HCT116 (cell line): ENCODE data around the gene GTF3C5. TPM values are rescaled to one million over a fixed set of nuclear protein-coding genes. Genes with fewer than 3 reads are reported as not detected.

Experiments
- ATAC-seq: fragments of 200-7000 bp; cut with Tn5 transposase; 2 replicates; pipeline ENCODE4 v1.9.1; 2020; ENCODE audit warnings: mild to moderate bottlenecking, moderate library complexity
- BruUV-seq: library from RNA; stranded (reverse); fragments of 400-500 nt; replicated peaks from 2 replicates; lab custom pipeline; 2021; lab: Mats Ljungman, UMichigan
- CTCF ChIA-PET: fragments of 300-600 bp; sonication (Branson Sonifier 250); formaldehyde crosslinking; loops from one replicate; lab custom pipeline; 2021; ENCODE audit warnings: antibody characterized with exemption; lab: Charles Lee
- POLR2A ChIA-PET: fragments of 300-600, 350-600 bp; sonication (Branson Sonifier 250); formaldehyde crosslinking; loops from one replicate; lab custom pipeline; 2021; ENCODE audit warnings: antibody characterized with exemption; lab: Charles Lee
- RAD21 ChIA-PET, 2 experiments: fragments of 300-600 bp; sonication (Branson Sonifier 250); formaldehyde crosslinking; loops; one replicate each; lab custom pipeline; 2023; ENCODE audit warnings: low total read pairs in 2 of 2; ENCODE audit not compliant: uncharacterized antibody in 2 of 2, unreplicated experiment in 2 of 2, low non-redundant PET in 1 of 2; lab: Charles Lee
- DNase-seq: peaks from one replicate; pipeline ENCODE4 v3.0.0-alpha.2; 2010; ENCODE audit warnings: low read depth, low spot score
- H2AFZ ChIP-seq: fragments of 200-600 bp; shearing (Covaris generic), sonication (generic); 2 replicates; pipeline ENCODE4 v1.6.1; 2017; ENCODE audit warnings: low read depth, mixed run types, mixed read lengths, antibody characterized with exemption, low read length; ENCODE audit not compliant: poor library complexity, severe bottlenecking
- H3K27ac ChIP-seq: 2 replicates; pipeline ENCODE4 v1.5.1; 2012; ENCODE audit warnings: low read depth, low read length
- H3K27me3 ChIP-seq: fragments of 200-600 bp; sonication (generic); 2 replicates; pipeline ENCODE4 v1.6.1; 2016; ENCODE audit warnings: mixed run types, low read length, mixed read lengths; ENCODE audit not compliant: insufficient read depth
- H3K36me3 ChIP-seq, 2 experiments: fragments of 200-500 bp in 1 of 2; fragments of 200-600 bp in 1 of 2; sonication (Bioruptor generic) in 1 of 2; sonication (generic) in 1 of 2; 2 replicates each; pipeline versions ENCODE4 v1.5.1 to v1.6.1; 2014 to 2016; ENCODE audit warnings: low read length in 2 of 2, inconsistent platforms in 1 of 2, mixed read lengths in 1 of 2, mixed run types in 1 of 2; ENCODE audit not compliant: insufficient read depth in 2 of 2, control insufficient read depth in 1 of 2
- H3K4me1 ChIP-seq, 2 experiments: fragments of 200-600 bp in 1 of 2; sonication (generic) in 1 of 2; 2 replicates each; pipeline versions ENCODE4 v1.5.1 to v1.6.1; 2012 to 2017; ENCODE audit warnings: low read length in 2 of 2, inconsistent platforms in 1 of 2, mild to moderate bottlenecking in 1 of 2, mixed read lengths in 1 of 2, mixed run types in 1 of 2, moderate library complexity in 1 of 2; ENCODE audit not compliant: insufficient read depth in 2 of 2, control insufficient read depth in 1 of 2
- H3K4me2 ChIP-seq: fragments of 200-600 bp; sonication (generic); 2 replicates; pipeline ENCODE4 v1.6.1; 2017; ENCODE audit warnings: mixed run types, low read length, mixed read lengths
- H3K4me3 ChIP-seq, 2 experiments: fragments of 200-600 bp in 1 of 2; sonication (generic) in 1 of 2; replicated peaks in 1 of 2; 2 replicates each; pipeline ENCODE4 v1.5.1; 2011 to 2016; ENCODE audit warnings: low read length in 2 of 2, control low read depth in 1 of 2, low read depth in 1 of 2, mild to moderate bottlenecking in 1 of 2, mixed read lengths in 1 of 2, mixed run types in 1 of 2
- H3K79me2 ChIP-seq: fragments of 200-600 bp; sonication (generic); 2 replicates; pipeline ENCODE4 v1.6.1; 2017; ENCODE audit warnings: mild to moderate bottlenecking, mixed run types, low read length, moderate library complexity, mixed read lengths; ENCODE audit not compliant: insufficient read depth
- H3K9ac ChIP-seq: fragments of 200-600 bp; sonication (generic); 2 replicates; pipeline ENCODE4 v1.6.1; 2016; ENCODE audit warnings: low read length, mixed read lengths
- H3K9me2 ChIP-seq: fragments of 200-600 bp; sonication (generic), shearing (Covaris generic); 2 replicates; pipeline ENCODE4 v1.6.1; 2017; ENCODE audit warnings: mixed run types, mild to moderate bottlenecking, moderate library complexity; ENCODE audit not compliant: insufficient read depth
- H3K9me3 ChIP-seq, 2 experiments: fragments of 200-500 bp in 1 of 2; fragments of 200-600 bp in 1 of 2; sonication (Bioruptor generic) in 1 of 2; sonication (generic) in 1 of 2; 2 replicates each; pipeline ENCODE4 v1.6.1; 2014 to 2017; ENCODE audit warnings: low read length in 2 of 2, mixed read lengths in 2 of 2, inconsistent platforms in 1 of 2, low read depth in 1 of 2, mild to moderate bottlenecking in 1 of 2, mixed run types in 1 of 2, moderate library complexity in 1 of 2; ENCODE audit not compliant: control insufficient read depth in 1 of 2, insufficient read depth in 1 of 2
- H4K20me1 ChIP-seq: fragments of 200-600 bp; sonication (generic), shearing (Covaris generic); 2 replicates; pipeline ENCODE4 v1.6.1; 2017; ENCODE audit warnings: mixed run types, mild to moderate bottlenecking, moderate library complexity; ENCODE audit not compliant: insufficient read depth
- CBX3 ChIP-seq: IDR thresholded peaks from 2 replicates; pipeline ENCODE4 v1.6.1; 2012; ENCODE audit warnings: low read depth
- ELF1 ChIP-seq: IDR thresholded peaks from 2 replicates; pipeline ENCODE4 v1.6.1; 2012; ENCODE audit warnings: low read depth, borderline replicate concordance
- EZH2 ChIP-seq: fragments of 200-600 bp; sonication (generic); IDR thresholded peaks from 2 replicates; pipeline ENCODE4 v1.6.1; 2017; ENCODE audit warnings: antibody characterized with exemption, mixed run types
- EZH2phosphoT487 ChIP-seq: fragments of 200-600 bp; IDR thresholded peaks from 2 replicates; pipeline ENCODE4 v1.6.1; 2018; ENCODE audit warnings: antibody characterized with exemption, borderline replicate concordance
- FOSL1 ChIP-seq: IDR thresholded peaks from 2 replicates; pipeline ENCODE4 v1.6.1; 2012; ENCODE audit warnings: low read depth
- JUND ChIP-seq: IDR thresholded peaks from 2 replicates; pipeline ENCODE4 v1.6.1; 2012
- POLR2A ChIP-seq: IDR thresholded peaks from 2 replicates; pipeline ENCODE4 v1.7.0; 2011; ENCODE audit warnings: borderline replicate concordance; ENCODE audit not compliant: insufficient read depth, insufficient read length; ENCODE audit errors: extremely low read depth
- POLR2AphosphoS5 ChIP-seq: IDR thresholded peaks from 2 replicates; pipeline ENCODE4 v1.6.1; 2011; ENCODE audit warnings: mild to moderate bottlenecking, low read depth, low read length, moderate library complexity
- RAD21 ChIP-seq: IDR thresholded peaks from 2 replicates; pipeline ENCODE4 v1.6.1; 2012; ENCODE audit warnings: low read depth, mild to moderate bottlenecking
- SIN3A ChIP-seq: IDR thresholded peaks from 2 replicates; pipeline ENCODE4 v1.6.1; 2012; ENCODE audit warnings: low read depth
- SP1 ChIP-seq: IDR thresholded peaks from 2 replicates; pipeline ENCODE4 v1.6.1; 2012; ENCODE audit warnings: low read depth
- SRF ChIP-seq: IDR thresholded peaks from 2 replicates; pipeline ENCODE4 v1.6.1; 2012; ENCODE audit warnings: low read depth
- YY1 ChIP-seq: IDR thresholded peaks from 2 replicates; pipeline ENCODE4 v1.6.1; 2011; ENCODE audit warnings: low read length, low read depth, moderate library complexity, mild to moderate bottlenecking; ENCODE audit not compliant: insufficient replicate concordance; ENCODE audit errors: extremely low read depth
- ZFX ChIP-seq: fragments of 450-650 bp; IDR thresholded peaks from 2 replicates; pipeline ENCODE4 v1.6.1; 2017
- intact Hi-C: fragments of 100-400 bp; cut with micrococcal nuclease; formaldehyde crosslinking; loops from 2 replicates; pipeline ENCODE4 v1.10.0; 2022
- total RNA-seq: library from RNA; stranded (reverse); gene quantifications from one replicate; pipeline ENCODE4 v1.2.1, GENCODE V29; 2021; ENCODE audit not compliant: unreplicated experiment
- TF ChIP-seq, protein P1 (sequence below), 3 experiments: fragments of 200-600 bp in 1 of 3; sonication (generic) in 1 of 3; IDR thresholded peaks in 2 of 3; conservative IDR thresholded peaks in 1 of 3; 2 replicates each; pipeline ENCODE4 v1.5.1; 2012 to 2017; ENCODE audit warnings: low read depth in 2 of 3, low read length in 2 of 3, antibody characterized with exemption in 1 of 3, borderline replicate concordance in 1 of 3, control low read depth in 1 of 3, mild to moderate bottlenecking in 1 of 3, mixed read lengths in 1 of 3, mixed run types in 1 of 3, moderate library complexity in 1 of 3; ENCODE audit not compliant: insufficient read depth in 1 of 3
- TF ChIP-seq, protein P2 (sequence below): IDR thresholded peaks from 2 replicates; pipeline ENCODE4 v1.6.1; 2011; ENCODE audit warnings: mild to moderate bottlenecking, low read length, moderate library complexity; ENCODE audit not compliant: insufficient replicate concordance; ENCODE audit errors: extremely low read depth
- TF ChIP-seq, protein P3 (sequence below): IDR thresholded peaks from 2 replicates; pipeline ENCODE4 v1.6.1; 2012

GTF3C5 gene
- total RNA-seq, 1 experiment from 2014 or later: 95.1 TPM

DNA sequence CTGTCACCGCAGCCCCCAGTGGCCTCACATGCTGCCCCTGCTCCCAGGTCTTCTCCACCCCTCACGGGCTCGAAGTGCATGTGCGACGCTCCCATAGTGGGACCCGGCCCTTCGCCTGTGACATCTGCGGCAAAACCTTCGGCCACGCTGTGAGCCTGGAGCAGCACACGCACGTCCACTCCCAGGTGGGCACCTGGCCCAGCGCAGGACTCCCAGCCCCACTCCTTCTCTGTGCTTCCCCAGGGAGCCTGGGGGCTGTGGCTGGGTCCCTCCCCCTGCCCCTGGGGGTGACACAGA lies 41.8 kb upstream of the GTF3C5 start:
- RAD21 ChIA-PET: no interaction called here
- Histone ChIP-seq H3K27me3 (peaks cover 7% of the 10 kb centered on the region; the same call in 1 of the 2 replicates), H3K4me3 (no peak overlapping the region)
- no peak for TF ChIP-seq JUND
- TF ChIP-seq EZH2: no peak
- TF ChIP-seq EZH2phosphoT487: no peak
- TF ChIP-seq POLR2A: no peak
- TF ChIP-seq ZFX: no peak
- TF ChIP-seq SIN3A: no peak
- TF ChIP-seq FOSL1: no peak
- no peak for TF ChIP-seq SRF
- no peak for TF ChIP-seq YY1
- TF ChIP-seq SP1: no peak
- no peak for TF ChIP-seq POLR2AphosphoS5
- TF ChIP-seq, protein P1, sequence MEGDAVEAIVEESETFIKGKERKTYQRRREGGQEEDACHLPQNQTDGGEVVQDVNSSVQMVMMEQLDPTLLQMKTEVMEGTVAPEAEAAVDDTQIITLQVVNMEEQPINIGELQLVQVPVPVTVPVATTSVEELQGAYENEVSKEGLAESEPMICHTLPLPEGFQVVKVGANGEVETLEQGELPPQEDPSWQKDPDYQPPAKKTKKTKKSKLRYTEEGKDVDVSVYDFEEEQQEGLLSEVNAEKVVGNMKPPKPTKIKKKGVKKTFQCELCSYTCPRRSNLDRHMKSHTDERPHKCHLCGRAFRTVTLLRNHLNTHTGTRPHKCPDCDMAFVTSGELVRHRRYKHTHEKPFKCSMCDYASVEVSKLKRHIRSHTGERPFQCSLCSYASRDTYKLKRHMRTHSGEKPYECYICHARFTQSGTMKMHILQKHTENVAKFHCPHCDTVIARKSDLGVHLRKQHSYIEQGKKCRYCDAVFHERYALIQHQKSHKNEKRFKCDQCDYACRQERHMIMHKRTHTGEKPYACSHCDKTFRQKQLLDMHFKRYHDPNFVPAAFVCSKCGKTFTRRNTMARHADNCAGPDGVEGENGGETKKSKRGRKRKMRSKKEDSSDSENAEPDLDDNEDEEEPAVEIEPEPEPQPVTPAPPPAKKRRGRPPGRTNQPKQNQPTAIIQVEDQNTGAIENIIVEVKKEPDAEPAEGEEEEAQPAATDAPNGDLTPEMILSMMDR (IDR thresholded peaks at IDR 0.05 in 2 of 3, conservative IDR thresholded peaks at IDR 0.05 in 1 of 3; ENCODE audit: borderline replicate concordance in 1 of 3, insufficient read depth in 1 of 3, low read depth in 2 of 3, low read length in 2 of 3): no peak
- TF ChIP-seq RAD21: no peak
- no peak for TF ChIP-seq CBX3
- TF ChIP-seq ELF1: no peak
- TF ChIP-seq, protein P2, sequence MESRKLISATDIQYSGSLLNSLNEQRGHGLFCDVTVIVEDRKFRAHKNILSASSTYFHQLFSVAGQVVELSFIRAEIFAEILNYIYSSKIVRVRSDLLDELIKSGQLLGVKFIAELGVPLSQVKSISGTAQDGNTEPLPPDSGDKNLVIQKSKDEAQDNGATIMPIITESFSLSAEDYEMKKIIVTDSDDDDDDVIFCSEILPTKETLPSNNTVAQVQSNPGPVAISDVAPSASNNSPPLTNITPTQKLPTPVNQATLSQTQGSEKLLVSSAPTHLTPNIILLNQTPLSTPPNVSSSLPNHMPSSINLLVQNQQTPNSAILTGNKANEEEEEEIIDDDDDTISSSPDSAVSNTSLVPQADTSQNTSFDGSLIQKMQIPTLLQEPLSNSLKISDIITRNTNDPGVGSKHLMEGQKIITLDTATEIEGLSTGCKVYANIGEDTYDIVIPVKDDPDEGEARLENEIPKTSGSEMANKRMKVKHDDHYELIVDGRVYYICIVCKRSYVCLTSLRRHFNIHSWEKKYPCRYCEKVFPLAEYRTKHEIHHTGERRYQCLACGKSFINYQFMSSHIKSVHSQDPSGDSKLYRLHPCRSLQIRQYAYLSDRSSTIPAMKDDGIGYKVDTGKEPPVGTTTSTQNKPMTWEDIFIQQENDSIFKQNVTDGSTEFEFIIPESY: no peak
- TF ChIP-seq, protein P3, sequence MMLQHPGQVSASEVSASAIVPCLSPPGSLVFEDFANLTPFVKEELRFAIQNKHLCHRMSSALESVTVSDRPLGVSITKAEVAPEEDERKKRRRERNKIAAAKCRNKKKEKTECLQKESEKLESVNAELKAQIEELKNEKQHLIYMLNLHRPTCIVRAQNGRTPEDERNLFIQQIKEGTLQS: no peak
- TF ChIP-seq, all 23 proteins: peak for 0
- Histone ChIP-seq H3K36me3 (no peaks in the 10 kb centered on the region), H3K9me2 (no peaks in the 10 kb centered on the region), H2AFZ (no peak overlapping the region), H3K9me3 (no peaks in the 10 kb centered on the region), H3K9ac (no peak overlapping the region), H3K4me2 (no peak overlapping the region), H4K20me1 (no peaks in the 10 kb centered on the region), H3K79me2 (no peaks in the 10 kb centered on the region), H3K4me1 (peaks cover 0 to 12% of the 10 kb centered on the region in 2 experiments; a peak in 2 of 4 replicates), H3K27ac (no peak overlapping the region)
- DNase-seq: no peak
- ChIA-PET CTCF (interaction anchor here (0.9 kb wide), 1 partner anchor 9 kb away, joined by 3 read pairs; no protein-coding TSS in a partner anchor), POLR2A (no interaction called here)
- no peak for ATAC-seq
- intact Hi-C loops: no loop called here
- BruUV-seq: no TSS peak
